GM18502 (cell line): ENCODE measurements around the gene KIAA1671.

Experiments used
- ATAC-seq: cut with Tn5 transposase; IDR thresholded peaks from one replicate; pipeline ENCODE4 v1.9.1; 2021; ENCODE audit warnings: mild to moderate bottlenecking; ENCODE audit not compliant: unreplicated experiment, poor library complexity

Gene KIAA1671

DNA sequence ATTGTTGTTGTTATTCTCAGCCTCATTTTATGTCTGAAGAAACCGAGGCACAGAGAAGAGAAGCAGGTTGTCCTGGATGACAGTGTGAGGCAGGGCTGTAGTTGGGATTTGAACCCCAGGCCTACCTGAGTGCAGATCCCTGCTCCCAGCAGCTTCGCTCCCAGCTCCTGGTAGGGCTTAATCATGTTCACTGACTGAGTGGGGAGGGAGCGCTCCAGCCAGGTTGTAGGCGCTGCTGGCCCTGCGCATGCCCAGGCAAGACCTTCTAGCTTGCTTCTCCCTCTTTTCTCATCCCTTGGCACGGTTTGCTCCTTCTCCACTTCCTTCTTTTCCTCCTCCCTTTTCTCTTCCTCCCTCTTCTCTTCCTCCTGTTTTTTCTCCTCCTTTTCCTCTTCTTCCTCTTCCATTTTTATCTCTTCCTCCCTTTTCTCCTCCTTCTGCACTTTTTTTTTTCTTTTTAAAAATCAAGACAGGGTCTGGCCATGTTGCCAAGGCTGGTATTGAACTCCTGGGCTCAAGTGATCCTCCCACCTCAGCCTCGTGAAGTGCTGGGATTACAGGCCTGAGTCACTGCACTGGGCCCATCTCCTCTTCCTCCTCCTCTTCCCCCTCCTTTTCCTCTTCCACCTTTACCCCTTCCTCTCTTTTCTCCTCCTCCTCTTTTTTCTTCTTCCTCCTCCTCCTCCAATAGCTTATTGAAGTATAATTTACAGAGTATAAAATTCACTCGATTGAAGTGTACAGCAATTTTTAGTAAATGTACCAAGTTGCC, 109.3 kb downstream of the KIAA1671 start:
- ATAC-seq = no peak

DNA sequence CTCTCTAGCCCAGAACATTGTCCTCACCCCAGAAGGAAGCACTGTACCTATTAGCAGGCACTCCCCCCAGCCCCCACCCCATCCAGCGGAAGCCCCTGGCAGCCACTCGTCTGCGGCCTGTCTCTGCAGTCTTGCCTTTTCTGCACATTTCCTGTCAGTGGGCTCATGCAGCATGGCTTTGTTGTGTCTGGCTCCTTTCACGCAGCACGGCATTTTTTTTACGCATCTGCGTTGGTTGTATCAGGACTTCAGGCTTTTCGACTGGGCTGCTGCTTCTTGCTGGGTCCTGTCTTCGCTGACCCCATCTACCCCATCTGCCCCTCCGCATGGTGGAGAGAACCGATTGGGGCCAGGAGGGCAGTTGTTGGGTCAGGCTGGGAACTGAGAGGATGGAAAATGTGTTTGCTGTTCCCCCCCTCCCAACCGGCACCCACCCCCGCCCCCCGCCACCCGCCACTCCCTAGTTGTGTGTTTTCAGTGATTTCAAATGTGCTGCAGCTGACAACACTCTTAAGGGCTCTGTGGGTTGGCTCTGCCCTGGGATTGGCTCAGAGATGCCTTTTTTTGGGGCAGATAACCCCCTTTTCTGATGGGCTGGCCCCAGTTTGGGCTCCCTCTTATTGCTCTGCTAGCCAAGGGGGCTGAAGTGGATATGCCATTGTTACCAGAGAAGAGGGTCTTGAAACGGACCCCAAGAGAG, 110.0 kb downstream of the KIAA1671 start:
- no peak for ATAC-seq

- ATAC-seq = no peak
Measured at GRCh38 chr22:25064894-25065560, 112.5 kb downstream of the KIAA1671 start.

- ATAC-seq = no peak
Measured at GRCh38 chr22:25066861-25067435, 114.4 kb downstream of the KIAA1671 start.

DNA sequence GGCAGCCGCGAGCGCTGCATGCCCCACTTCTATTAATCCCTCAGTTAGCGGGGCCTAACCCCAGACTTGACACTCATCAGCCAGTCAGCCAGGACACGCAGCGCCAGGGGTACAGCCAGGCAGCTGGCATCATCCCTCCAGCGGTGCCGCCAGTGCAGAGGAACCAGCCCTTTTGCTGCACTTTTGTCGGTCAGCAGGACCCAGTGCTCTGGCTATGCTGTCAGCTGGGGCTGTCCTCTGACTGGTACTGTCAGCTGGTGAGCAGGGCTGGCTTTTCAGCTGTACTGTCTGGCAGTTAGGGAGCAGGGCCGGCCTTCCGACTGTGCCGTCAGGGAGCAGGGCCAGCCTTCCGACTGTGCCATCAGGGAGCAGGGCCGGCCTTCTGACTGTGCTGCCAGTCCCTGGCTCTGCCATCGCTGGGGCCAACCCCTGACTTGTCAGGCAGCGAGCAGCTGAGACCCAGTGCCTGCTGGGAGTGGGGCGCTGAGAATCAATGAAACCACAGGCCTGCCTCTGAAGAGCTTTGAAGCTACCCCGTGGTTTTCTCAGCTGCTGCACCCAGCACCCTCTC, 115.4 kb downstream of the KIAA1671 start:
- no peak for ATAC-seq

DNA sequence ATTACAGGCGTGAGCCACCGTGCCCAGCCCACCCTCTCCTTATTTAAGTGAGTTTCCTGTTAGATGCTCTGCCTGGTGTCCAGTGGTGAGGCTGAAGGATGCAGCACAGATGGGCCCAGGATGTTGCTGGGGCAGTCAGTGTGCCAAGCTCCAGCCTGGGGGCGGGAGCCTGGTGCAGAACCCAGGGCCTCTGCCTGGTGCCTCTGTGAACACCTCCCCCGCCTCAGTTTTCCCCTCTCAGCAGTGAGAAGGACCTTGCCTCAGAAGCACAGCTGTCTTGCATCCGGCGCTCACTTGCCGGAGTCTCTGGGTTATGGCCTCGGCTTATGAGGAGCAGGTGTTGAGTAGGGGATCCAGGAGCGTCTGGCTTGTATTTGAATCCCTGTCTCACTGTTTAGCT, 116.2 kb downstream of the KIAA1671 start:
- no peak for ATAC-seq

DNA sequence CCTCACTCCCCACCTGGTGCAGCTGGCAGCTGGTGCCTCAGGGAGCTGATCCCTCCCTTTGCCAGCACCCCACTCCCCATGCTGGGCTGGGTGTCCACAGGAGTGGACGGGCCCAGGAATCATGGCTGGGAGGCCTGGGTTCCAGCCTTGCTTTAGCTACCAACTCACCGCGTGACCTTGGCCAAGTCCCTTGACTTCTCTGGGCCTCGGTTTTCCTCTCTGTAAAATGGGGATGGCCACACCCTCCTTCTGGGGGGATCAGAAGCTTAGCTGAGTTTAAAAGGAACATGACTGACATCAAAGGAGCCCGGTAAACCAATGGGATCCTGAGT, 116.9 kb downstream of the KIAA1671 start:
- no peak for ATAC-seq

DNA sequence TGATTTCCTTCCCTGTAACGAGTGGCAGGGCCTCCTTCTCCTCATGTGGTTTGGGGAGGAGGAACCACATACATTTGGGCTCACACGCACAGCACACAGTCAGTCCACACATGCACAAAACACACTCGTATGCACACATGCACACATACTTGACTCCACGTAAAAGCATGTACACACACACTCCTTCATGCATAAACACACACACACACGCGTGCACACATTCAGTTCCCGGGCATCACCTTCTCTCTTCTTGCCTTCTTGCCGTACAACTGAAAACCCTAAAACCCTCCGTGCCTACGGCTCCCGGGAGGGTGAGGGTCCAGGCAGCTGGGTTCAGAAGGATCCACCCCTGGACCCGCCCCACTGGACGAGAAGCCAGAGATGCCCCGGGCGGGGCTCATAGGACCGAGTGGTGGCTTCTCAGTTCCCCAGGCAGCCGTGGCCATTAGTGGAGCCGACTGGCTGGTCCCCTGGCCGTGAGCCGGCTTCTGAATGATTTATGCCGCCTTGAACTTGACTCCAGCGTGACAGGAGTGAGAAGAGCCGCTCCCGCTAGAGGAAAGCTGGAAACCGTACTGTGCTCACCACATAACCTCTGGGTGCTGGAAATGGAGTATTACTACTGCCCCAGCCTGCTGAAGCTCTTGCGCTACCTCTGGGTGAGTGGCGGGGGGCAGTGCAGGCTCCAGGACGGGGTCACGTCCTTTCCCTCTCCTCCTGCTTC, 117.4 kb downstream of the KIAA1671 start:
- ATAC-seq = no peak

DNA sequence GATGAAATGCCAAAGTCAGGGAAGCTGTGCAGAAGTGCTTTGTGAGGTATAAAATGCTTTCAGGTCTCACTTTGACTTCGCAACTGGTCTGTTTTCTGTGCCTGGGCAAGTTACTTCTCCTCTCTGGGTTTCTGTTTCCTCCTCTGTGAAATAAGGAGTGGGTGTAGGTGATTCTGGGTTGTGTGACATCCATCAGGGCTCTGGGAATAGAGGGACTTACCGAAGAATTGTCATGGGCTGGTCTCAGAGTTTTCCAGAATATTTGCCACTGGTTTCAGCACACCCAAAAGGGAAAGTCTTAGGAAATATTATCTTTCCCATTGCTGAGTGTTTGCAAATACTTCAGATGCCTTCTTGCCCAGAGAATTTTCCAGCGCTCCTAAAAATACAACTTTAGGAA, 118.4 kb downstream of the KIAA1671 start:
- ATAC-seq = no peak

- no peak for ATAC-seq
Measured at GRCh38 chr22:25071720-25072119, 119.2 kb downstream of the KIAA1671 start.

DNA sequence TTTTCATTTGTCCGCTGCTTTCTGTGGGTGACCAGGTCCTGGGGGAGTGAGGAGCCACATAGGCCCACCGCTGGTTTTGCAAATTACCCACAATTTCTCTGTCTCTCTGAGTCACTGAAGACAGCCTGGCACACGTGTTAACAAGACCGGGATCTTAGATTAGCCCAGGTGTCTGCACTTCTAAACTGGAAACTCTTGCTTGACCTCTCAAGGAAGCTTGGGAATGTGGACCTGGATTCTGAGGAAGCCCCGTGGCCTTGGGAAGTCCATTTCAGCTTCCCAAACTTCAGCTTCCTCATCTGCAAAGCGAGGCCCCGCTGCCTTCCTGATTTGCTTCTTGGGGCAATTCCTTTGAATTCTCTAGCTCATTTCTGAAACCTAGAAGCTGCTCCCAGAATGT, 119.9 kb downstream of the KIAA1671 start:
- ATAC-seq = no peak

- ATAC-seq = no peak
Measured at GRCh38 chr22:25076336-25076735, 123.8 kb downstream of the KIAA1671 start.

GRCh38 chr22:25077056-25077455, 124.5 kb downstream of the KIAA1671 start:
- ATAC-seq = no peak

- ATAC-seq = no peak
Measured at GRCh38 chr22:25077964-25078363, 125.4 kb downstream of the KIAA1671 start.

DNA sequence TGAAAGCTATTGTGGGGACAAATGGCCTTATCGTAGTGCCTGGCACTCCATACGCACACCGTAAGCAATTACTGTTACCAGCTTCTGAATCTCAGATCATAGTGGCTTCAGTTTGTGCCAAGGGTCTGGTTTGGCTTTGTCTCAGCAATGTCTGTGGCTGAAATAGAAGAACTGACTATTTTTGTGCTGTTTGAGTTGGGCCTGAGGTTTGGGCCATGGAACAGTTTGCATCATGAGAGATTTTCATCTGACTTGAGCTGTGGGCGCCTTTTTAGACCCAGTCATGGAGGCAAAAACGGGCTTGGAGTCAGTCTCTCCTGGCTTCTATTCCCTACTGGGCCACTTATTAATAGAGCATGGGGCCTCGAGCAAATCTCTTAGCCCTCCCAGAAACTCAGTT, 126.1 kb downstream of the KIAA1671 start:
- no peak for ATAC-seq

DNA sequence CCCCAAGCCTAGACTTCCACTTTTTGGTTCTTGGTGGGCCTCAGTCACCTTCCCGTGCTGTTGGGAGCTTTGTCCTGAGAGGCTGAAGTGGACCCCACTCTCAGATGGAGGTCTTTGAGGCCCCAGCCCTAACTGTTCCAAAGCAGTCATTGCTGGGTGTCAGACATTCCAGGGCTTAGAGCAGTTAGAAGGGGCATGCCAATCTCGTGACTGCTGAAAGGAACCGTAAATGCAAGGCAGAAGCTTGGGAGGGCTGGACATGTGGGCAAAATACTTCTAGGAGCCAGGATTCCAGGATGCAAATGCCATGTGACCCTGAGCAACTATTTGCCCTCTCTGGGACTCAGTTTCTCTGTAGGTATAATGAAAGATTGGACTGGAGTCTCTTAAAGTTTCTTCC, 128.3 kb downstream of the KIAA1671 start:
- no peak for ATAC-seq

DNA sequence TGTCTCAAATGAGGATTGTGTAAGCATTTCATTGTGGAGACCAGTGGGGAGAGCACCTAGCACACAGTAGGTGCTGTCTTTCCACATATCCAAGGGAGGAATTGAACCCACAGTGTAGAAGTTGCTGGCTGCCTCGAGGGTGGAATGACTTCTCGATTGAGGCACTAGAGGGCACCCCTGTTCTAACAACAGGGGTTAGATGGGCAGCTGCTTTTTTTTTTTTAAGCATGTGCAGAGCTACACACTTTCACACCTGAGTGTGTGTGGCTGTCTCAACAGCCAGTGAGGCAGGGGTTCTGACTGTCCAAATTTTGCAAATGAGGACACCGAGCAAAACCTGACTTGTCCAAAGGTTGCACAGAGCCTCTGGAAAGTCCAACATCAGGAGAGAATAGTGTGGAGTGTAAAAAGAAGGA, 128.9 kb downstream of the KIAA1671 start:
- no peak for ATAC-seq

- no peak for ATAC-seq
Measured at GRCh38 chr22:25082096-25082495, 129.6 kb downstream of the KIAA1671 start.

GRCh38 chr22:25083056-25083806, 130.7 kb downstream of the KIAA1671 start:
- ATAC-seq = no peak
